BE2C (cell line): ENCODE data around the gene NOXA1.
A peak's percentile ranks its signal among the peaks of the same experiment; 100 is the strongest.

ENCODE experiments used
- DNase-seq: peaks from one replicate; pipeline ENCODE4 v3.0.0-alpha.2; 2020
- H3K27me3 ChIP-seq: fragments of 250-450 bp; sonication (Bioruptor Pico); 2 replicates; pipeline ENCODE4 v1.5.1; 2020; ENCODE audit warnings: mild to moderate bottlenecking
- H3K36me3 ChIP-seq: fragments of 250-450 bp; sonication (Bioruptor Pico); 2 replicates; pipeline ENCODE4 v1.5.1; 2020; ENCODE audit warnings: mild to moderate bottlenecking
- H3K4me1 ChIP-seq: fragments of 250-450 bp; sonication (Bioruptor Pico); 2 replicates; pipeline ENCODE4 v1.5.1; 2020
- H3K4me3 ChIP-seq: 2 replicates; pipeline ENCODE4 v1.5.1; 2011; ENCODE audit warnings: low read depth, low read length
- H3K9me3 ChIP-seq: fragments of 250-450 bp; sonication (Bioruptor Pico); 2 replicates; pipeline ENCODE4 v1.5.1; 2020
- TF ChIP-seq, protein P1 (sequence below): IDR thresholded peaks from 2 replicates; pipeline ENCODE4 v1.5.1; 2012; ENCODE audit warnings: mild to moderate bottlenecking, low read depth, low read length

The NOXA1 gene

DNA sequence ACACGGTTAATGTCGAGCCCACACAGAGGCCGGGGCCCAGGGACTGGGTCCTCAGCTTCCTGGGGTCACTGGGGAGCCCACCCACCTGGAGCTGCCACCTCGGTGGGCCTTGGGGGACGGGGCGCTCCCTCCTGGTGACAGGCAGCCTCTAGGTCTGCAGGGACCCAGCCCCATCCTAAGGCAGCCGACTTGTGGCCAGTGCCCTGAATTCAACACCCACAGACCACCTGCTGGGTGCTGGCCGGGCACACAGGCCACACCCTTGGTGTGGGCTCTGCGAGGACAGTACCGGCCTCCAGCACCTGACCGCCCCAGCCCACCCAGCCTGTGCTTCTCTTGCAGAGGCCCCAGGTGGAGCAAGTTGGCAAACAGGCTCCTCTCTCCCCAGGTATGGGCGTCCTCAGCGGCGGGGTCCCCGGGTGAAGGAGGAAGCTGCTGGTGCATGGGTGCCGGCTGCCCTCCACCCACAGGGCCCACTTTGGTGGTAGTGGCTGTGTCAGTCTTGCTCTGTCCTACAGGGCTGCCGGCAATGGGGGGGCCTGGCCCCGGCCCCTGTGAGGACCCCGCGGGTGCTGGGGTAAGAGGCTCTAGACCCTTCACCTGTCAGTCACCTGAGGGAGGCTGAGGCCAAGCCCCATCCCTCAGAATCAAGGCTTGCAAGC lies 9.6 kb downstream of the NOXA1 start:
- Histone ChIP-seq H3K27me3 (no peaks in the 10 kb centered on the region), H3K4me3 (no peak overlapping the region), H3K9me3 (no peaks in the 10 kb centered on the region), H3K4me1 (peaks cover 9% of the 10 kb centered on the region), H3K36me3 (no peaks in the 10 kb centered on the region)
- TF ChIP-seq, protein P1, sequence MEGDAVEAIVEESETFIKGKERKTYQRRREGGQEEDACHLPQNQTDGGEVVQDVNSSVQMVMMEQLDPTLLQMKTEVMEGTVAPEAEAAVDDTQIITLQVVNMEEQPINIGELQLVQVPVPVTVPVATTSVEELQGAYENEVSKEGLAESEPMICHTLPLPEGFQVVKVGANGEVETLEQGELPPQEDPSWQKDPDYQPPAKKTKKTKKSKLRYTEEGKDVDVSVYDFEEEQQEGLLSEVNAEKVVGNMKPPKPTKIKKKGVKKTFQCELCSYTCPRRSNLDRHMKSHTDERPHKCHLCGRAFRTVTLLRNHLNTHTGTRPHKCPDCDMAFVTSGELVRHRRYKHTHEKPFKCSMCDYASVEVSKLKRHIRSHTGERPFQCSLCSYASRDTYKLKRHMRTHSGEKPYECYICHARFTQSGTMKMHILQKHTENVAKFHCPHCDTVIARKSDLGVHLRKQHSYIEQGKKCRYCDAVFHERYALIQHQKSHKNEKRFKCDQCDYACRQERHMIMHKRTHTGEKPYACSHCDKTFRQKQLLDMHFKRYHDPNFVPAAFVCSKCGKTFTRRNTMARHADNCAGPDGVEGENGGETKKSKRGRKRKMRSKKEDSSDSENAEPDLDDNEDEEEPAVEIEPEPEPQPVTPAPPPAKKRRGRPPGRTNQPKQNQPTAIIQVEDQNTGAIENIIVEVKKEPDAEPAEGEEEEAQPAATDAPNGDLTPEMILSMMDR: no peak
- peak; percentile 7 for DNase-seq

DNA sequence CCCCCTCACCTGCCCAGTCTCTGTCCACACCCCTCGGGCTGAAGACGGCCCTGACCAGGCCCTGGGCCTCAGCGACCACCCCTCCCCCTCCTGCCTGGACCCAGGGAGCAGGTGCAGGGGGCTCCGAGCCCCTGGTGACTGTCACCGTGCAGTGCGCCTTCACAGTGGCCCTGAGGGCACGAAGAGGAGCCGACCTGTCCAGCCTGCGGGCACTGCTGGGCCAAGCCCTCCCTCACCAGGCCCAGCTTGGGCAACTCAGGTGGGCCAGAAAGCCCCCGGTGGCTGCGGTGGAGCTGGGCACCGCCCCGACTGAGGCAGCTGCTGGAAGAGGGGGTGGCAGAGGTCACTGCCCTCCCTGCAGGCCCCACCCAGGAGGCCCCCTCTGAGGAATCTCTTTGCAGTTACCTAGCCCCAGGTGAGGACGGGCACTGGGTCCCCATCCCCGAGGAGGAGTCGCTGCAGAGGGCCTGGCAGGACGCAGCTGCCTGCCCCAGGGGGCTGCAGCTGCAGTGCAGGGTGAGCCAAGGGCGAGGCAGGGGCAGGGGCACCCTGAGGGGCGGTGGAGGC lies 10.2 kb downstream of the NOXA1 start:
- Histone ChIP-seq H3K4me1 (peaks cover 9% of the 10 kb centered on the region), H3K4me3 (no peak overlapping the region), H3K27me3 (no peaks in the 10 kb centered on the region), H3K36me3 (no peaks in the 10 kb centered on the region), H3K9me3 (no peaks in the 10 kb centered on the region)
- peak; percentile 12 for DNase-seq
- TF ChIP-seq, protein P1: no peak

DNA sequence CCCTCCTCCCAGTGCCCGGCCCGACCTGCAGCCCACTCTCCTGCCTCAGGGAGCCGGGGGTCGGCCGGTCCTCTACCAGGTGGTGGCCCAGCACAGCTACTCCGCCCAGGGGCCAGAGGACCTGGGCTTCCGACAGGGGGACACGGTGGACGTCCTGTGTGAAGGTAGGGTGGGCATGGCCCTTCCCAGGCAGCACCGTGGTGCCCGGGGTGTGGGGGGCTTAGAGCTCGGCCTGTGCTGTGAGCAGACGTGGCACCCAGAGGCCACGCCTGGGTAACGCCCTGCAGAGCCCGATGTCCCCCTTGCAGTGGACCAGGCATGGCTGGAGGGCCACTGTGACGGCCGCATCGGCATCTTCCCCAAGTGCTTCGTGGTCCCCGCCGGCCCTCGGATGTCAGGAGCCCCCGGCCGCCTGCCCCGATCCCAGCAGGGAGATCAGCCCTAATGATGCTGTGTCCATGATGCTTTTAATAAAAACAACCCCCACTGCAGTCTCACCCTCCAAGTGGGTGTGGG lies 10.8 kb downstream of the NOXA1 start:
- Histone ChIP-seq H3K4me1 (peaks cover 9% of the 10 kb centered on the region), H3K4me3 (no peak overlapping the region), H3K9me3 (no peaks in the 10 kb centered on the region), H3K27me3 (no peaks in the 10 kb centered on the region), H3K36me3 (no peaks in the 10 kb centered on the region)
- peak; percentile 10 for DNase-seq
- TF ChIP-seq, protein P1: no peak

DNA sequence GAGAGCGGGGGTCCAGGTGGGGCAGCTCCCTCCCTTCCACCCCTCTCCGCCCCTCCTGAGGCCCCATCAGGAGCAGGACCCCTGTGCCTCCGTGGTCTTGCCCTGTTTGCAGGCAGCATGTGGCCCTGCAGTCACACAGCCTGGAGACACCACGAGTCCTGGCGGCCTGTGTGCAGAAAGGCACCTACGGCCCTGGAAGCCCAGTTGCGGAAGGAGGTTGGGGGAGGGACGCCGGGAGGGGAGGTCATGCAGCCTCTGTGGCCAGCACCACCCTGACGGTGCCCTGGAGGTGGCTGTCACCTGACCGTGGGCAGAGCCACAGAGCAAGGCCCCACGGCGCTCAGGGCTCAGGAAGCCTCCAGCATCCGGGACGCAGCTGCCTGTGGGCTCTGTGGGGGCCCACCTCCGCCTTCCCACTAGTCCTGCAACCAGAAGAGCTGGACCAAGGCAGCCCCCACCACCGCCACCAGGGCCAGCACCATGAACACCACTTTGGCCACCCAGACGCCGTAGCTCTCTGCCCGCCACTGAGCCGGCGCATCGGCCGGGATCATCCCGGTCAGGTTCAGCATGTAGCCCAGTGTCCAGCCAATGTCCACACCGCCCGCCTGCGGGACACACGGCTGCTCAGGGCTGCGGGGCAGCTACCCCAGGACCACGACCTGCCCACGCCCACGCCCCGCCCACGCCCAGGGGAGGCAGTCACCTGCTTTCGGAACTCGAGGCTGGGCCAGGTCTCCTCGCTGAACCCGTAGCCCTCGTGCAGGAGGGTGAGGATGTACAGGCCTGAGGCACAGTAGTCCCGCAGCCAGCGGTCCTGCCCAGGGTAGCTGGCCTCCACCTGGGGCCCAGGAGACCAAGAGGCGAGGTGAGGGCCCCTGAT lies 11.5 kb downstream of the NOXA1 start:
- Histone ChIP-seq H3K27me3 (no peaks in the 10 kb centered on the region), H3K4me3 (no peak overlapping the region), H3K36me3 (no peaks in the 10 kb centered on the region), H3K9me3 (no peaks in the 10 kb centered on the region), H3K4me1 (peaks cover 9% of the 10 kb centered on the region)
- DNase-seq: peak; percentile 9
- TF ChIP-seq, protein P1: no peak

DNA sequence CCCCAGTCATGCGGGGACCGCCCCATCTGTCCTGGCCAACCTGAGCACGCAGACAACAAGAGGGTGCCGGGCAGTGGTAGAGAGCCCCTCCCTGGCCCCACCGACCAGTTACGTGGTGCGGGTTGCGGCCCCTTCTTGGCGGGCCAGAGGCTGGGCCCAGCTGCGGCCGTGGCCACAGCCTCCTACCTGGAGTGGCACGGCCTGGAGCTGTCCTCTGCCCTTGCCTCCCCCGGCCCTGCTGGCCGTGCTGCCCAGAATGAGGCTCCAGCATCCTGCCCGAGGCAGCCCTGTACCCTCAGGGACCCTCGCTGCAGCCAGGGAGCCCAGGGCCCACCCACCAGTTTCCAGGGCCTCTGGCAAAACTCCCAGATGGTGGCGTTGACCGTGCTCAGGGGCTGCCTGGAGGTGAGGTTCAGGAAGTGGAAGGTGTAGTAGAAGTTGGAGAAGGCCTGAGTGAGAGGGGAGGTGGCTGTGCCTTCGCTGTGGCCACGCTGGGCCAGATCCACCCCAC lies 12.2 kb downstream of the NOXA1 start:
- TF ChIP-seq, protein P1: no peak
- Histone ChIP-seq H3K9me3 (no peaks in the 10 kb centered on the region), H3K27me3 (no peaks in the 10 kb centered on the region), H3K36me3 (no peaks in the 10 kb centered on the region), H3K4me1 (peaks cover 9% of the 10 kb centered on the region), H3K4me3 (no peak overlapping the region)
- DNase-seq: peak; percentile 12
